ENCODE data around the gene PDXDC1.

DNA sequence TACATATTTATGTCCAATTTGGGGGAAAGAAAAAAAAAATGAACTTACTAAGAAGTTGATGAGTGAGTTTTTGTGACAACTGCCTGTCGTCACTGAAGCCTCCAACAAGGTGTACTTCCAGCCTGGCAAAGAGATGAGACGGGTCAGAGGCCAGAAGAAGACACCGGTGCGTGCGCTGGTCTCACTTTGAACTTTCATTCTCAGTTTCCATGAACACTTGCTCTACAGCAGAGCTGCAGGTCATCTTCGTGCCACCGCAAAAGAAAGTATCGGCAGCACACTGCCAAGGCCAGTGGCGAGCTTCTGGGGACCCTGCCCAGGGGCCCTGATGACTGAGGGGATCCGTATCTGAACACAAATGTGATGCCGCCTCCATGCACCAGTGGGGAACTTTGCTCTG is 69.5 kb downstream of the PDXDC1 start:
- TF ChIP-seq POLR2A (IDR thresholded peaks at IDR 0.05), result no peak
- TF ChIP-seq, protein P1, sequence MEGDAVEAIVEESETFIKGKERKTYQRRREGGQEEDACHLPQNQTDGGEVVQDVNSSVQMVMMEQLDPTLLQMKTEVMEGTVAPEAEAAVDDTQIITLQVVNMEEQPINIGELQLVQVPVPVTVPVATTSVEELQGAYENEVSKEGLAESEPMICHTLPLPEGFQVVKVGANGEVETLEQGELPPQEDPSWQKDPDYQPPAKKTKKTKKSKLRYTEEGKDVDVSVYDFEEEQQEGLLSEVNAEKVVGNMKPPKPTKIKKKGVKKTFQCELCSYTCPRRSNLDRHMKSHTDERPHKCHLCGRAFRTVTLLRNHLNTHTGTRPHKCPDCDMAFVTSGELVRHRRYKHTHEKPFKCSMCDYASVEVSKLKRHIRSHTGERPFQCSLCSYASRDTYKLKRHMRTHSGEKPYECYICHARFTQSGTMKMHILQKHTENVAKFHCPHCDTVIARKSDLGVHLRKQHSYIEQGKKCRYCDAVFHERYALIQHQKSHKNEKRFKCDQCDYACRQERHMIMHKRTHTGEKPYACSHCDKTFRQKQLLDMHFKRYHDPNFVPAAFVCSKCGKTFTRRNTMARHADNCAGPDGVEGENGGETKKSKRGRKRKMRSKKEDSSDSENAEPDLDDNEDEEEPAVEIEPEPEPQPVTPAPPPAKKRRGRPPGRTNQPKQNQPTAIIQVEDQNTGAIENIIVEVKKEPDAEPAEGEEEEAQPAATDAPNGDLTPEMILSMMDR (IDR thresholded peaks at IDR 0.05), result no peak
